Renal pelvis (tissue), 12 donors: ENCODE data around the gene ZDHHC21. TPM values are rescaled to one million over a fixed set of nuclear protein-coding genes. Genes with fewer than 3 reads are reported as not detected.

Source experiments
- DNase-seq: peaks from one replicate; pipeline ENCODE4 v3.0.0-alpha.2; 2013
- long read RNA-seq, 16 experiments: transcript quantifications; one replicate each; lab custom pipeline, GENCODE V29; 2026
- polyA plus RNA-seq, 3 donors: library from polyadenylated mRNA; unstranded; fragments of 120-200 nt; gene quantifications; one replicate each; pipeline ENCODE4 v1.2.1, GENCODE V29; 2013; ENCODE audit not compliant: insufficient read length in 3 of 3

ZDHHC21 gene, protein sequence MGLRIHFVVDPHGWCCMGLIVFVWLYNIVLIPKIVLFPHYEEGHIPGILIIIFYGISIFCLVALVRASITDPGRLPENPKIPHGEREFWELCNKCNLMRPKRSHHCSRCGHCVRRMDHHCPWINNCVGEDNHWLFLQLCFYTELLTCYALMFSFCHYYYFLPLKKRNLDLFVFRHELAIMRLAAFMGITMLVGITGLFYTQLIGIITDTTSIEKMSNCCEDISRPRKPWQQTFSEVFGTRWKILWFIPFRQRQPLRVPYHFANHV
- 10 to 100 TPM; 14.0 to 23.1 (median 19.5) TPM for polyA plus RNA-seq
- long read RNA-seq, donor 1, result 0 reads
- long read RNA-seq, donor 2, full-length matches to known transcripts, result 2 of 2 reads
- long read RNA-seq, donor 2, partial matches to known transcripts, result 0 of 2 reads
- long read RNA-seq, donor 2, other reads (novel, unspliced or antisense), result 0 of 2 reads
- long read RNA-seq, donor 3, full-length matches to known transcripts, result 1 of 1 reads
- long read RNA-seq, donor 3, partial matches to known transcripts, result 0 of 1 reads
- long read RNA-seq, donor 3, other reads (novel, unspliced or antisense), result 0 of 1 reads
- long read RNA-seq, donor 4, full-length matches to known transcripts, result 2 of 2 reads
- long read RNA-seq, donor 4, partial matches to known transcripts, result 0 of 2 reads
- long read RNA-seq, donor 4, other reads (novel, unspliced or antisense), result 0 of 2 reads
- long read RNA-seq, donor 5, result 0 reads
- long read RNA-seq, donor 6, full-length matches to known transcripts, result 2 of 8 reads
- long read RNA-seq, donor 6, partial matches to known transcripts, result 6 of 8 reads
- long read RNA-seq, donor 6, other reads (novel, unspliced or antisense), result 0 of 8 reads
- long read RNA-seq, donor 7, full-length matches to known transcripts, result 1 of 1 reads
- long read RNA-seq, donor 7, partial matches to known transcripts, result 0 of 1 reads
- long read RNA-seq, donor 7, other reads (novel, unspliced or antisense), result 0 of 1 reads
- long read RNA-seq, donor 8, result 0 reads
- long read RNA-seq, donor 9, full-length matches to known transcripts, result 3 of 9 reads
- long read RNA-seq, donor 9, partial matches to known transcripts, result 6 of 9 reads
- long read RNA-seq, donor 9, other reads (novel, unspliced or antisense), result 0 of 9 reads
- long read RNA-seq, donor 10, full-length matches to known transcripts, result 3 of 10 reads
- long read RNA-seq, donor 10, partial matches to known transcripts, result 7 of 10 reads
- long read RNA-seq, donor 10, other reads (novel, unspliced or antisense), result 0 of 10 reads
- long read RNA-seq, donor 11, result 0 reads
- long read RNA-seq, donor 12, full-length matches to known transcripts, result 4 of 11 reads
- long read RNA-seq, donor 12, partial matches to known transcripts, result 7 of 11 reads
- long read RNA-seq, donor 12, other reads (novel, unspliced or antisense), result 0 of 11 reads
- long read RNA-seq, donor 13, result 0 reads
- long read RNA-seq, donor 14, result 0 reads
- long read RNA-seq, donor 15, full-length matches to known transcripts, result 1 of 11 reads
- long read RNA-seq, donor 15, partial matches to known transcripts, result 10 of 11 reads
- long read RNA-seq, donor 15, other reads (novel, unspliced or antisense), result 0 of 11 reads
- long read RNA-seq, donor 16, full-length matches to known transcripts, result 2 of 2 reads
- long read RNA-seq, donor 16, partial matches to known transcripts, result 0 of 2 reads
- long read RNA-seq, donor 16, other reads (novel, unspliced or antisense), result 0 of 2 reads

DNA sequence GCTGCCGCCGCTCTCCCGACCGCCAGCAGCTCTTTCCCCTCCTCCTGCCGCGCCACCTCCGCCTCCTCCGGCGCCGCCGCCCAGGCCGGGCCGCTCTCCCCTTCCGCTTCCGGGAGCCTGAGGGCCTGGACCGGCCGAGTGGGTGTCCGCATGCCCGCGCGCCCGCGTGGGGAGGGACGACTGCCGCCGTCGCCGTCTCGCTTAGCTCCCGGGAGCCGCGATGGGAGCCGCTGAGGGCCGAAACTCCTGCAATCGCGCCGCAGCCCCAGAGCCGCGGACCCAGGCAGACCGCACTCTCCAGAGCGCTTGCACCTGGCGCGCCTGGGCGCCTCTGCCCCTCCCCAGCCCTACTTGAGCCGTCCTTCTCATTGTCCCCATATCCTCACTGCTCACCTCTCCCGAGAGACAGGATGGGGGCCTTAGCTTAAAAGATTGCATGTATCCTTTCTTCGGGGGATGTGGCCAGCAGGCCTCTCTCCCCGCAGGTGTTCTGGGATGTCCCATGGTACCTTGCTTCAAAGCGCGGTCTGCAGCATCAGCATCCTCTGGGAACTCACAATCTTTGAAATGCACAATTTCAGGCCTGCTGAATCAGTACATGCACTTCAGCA is at the start of gene ZDHHC21:
Gene ZDHHC21 (minus strand): TSS at position 182 of the 611 bp plus-strand sequence. CDS start 19,092 bp downstream, outside the sequence.
- peak; percentile 54 for DNase-seq

DNA sequence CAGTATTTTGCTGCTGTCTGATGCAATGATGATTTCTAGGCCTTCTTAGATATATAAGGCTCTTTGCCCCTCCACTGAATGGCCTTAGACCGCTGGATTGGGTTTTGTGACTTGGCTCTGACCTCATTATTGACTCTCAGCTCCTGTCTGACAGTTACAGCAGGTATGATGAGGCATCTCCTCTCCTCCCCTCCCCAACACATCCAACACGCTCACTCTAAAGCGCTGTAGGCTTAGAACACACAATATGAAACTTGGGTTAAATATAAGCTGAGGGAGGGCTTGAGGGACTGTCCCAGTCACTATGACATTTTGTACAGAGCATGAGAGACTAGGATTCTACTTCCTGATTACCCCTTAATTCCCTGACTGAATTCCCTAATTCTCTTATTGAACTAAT is 48.1 kb upstream of the ZDHHC21 start:
- no peak for DNase-seq

DNA sequence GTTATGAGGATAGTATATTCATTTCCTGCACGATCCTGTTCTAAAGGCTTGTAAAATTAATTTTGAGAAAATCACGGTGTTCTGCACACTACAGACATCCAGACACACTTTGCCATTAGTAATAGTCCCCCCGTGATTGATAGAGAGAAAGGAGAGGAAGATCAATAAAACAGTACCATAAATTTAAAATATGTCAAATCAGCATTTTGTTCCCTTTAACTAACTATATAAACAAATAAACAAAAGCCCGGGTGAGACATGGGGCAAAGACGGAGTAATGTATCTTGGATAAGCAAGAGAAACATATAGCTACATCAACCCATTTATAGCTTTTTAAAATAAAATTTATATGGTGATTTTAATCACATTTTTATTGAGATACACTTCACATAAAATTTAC is 39.9 kb upstream of the ZDHHC21 start:
- DNase-seq, result no peak

DNA sequence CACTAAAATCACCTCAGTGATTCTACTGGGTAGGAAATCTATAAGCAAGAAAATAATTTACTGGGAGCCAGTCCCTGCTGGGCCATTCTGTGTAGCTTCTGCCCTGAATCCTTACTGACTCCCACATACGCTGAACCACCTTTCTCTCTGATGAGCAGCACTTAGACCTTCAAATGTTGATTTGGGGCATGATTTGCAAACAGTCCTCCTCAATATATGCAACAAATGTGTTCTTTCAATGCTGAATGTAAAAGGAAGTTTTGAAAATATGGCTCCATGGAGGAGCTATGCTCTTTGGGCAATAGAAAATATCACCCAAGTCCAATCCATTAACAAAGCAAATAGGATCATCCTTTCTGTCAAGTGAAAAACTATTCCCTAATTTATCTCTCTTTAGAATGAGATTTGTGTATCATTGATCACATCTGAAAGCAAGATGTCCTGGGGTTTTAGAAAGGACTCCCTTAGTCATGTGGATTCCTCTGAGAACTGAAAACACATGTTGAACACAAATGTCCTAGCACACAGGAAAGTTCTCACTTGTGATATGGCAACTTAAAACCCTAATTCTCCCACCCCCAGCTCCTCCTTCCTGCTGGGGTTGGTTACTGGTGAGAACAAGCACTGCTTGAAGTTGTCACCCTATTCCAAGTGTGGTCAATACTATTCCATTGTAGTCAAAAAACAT is 38.2 kb upstream of the ZDHHC21 start:
- no peak for DNase-seq

DNA sequence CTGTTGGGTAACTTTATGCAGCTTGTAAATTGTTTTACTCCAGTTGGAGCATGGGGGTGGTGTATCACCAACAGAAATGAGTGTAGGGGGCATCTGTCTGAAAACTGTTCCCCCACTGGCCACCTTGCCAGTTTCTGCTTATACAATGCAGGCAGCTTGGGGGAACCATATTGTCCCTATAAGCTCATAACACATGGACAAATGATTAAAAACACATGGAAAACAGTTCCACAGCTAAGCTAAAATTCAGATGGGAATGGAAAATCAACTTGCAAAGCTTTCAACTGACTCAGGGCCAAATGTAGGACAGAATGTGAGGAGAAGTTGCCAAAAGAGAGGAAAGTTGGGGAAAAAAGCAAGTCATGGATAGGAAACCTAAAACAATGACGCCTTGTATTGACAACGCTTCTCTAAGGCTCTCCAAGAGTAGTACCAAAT is 37.2 kb upstream of the ZDHHC21 start:
- DNase-seq, result no peak

DNA sequence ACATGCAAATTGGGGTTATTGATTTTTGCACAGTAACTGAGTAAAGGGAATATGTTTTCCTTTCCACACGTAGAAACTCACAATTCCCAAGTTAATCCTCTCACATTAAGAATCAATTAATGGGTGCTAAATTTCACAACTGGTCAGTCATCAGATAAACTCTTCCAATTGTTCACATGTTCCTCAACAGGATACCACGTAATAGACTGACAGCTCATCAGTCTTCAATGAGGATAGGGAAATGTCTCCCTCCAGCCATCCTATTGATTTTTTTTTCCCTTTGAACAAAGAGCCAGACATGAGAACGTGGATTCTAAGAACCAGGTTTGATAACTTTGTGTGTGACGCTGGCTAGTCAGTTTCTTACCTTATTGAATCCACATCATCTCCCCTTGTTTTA is 30.1 kb upstream of the ZDHHC21 start:
- DNase-seq, result no peak

DNA sequence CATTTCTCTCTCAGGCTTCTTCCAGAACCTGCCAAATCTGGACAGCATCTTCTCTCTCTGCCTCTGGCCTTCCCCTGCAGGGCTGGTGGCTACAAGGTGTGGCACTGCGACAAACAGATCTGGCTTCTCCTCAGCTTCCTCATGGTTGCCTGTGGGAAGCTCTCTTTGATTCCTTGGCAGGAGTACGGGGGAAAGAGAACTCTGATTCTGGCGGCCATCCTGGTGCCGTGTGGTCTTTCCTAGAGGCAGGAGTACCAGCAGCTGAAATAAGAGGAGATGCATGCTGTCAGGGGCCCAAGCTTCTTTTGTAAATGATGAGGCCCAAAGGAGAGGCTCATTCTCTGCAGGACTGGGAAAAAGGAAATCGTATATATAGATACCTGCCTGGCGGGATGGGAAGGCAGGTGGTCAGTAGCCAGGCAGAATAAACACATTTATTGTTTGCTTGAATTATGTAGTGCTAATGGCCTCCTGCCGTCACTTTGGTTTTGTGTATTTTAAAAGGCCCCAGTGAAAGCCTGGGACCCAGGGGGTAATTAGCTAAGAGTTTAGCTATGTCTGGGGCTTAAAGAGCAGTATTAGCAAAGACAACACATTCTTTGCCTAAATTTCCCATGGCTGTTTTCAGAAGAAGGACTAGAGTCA is 29.3 kb upstream of the ZDHHC21 start, which contains the start of gene CER1:
Gene CER1 (minus strand): TSS at position 343 of the 645 bp plus-strand sequence. CDS start 61 bp downstream, at position 282.
- no peak for DNase-seq

DNA sequence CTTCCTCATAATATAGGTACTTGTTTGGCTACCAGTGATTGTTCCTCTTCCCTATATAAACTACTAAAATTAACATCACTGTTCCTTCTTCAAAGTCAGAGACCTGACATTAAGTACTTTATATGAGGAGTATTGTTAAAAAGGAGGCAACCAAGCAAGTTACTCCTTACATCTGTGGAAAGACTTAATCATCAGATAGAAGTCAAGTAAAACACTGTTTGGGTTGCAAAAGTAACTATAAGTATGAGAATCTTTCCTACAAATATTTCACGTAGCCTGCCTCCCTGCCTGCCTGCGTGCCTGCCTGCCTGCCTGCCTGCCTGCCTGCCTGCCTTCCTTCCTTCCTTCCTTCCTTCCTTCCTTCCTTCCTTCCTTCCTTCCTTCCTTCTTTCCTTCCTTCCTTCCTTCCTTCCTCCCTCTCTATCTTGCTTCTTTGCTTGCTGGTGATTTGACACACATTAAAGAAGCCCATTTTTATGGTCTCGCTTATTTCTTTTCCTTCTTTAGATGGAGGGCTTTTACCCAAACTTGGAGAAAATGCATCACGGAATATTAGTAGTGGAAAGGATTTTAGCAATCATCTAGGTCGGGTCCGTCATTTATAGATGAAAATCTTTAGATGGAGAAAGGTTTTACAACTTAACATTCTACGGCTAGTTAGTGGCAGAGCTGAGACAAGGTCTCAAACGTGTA is 26.1 kb upstream of the ZDHHC21 start:
- DNase-seq, result no peak

DNA sequence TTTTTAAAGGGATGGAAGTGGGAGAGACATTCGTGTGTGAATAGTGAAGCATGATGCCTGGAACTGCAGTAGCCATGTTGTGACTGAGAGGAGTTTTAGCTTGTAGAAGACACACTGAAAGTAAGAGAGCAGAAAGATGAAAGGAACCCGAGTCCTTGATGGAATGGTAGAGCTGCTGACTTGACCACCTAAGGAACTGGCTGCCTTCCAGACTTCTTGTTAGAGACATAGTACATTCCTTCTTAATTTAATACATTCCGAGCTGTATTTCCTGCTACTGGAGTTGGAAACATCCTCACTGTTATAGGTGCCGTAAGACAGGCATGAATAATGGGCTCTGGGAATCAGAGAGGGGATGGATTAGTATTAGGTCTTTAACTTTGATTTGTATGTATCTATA is 21.9 kb upstream of the ZDHHC21 start:
- DNase-seq, result no peak

DNA sequence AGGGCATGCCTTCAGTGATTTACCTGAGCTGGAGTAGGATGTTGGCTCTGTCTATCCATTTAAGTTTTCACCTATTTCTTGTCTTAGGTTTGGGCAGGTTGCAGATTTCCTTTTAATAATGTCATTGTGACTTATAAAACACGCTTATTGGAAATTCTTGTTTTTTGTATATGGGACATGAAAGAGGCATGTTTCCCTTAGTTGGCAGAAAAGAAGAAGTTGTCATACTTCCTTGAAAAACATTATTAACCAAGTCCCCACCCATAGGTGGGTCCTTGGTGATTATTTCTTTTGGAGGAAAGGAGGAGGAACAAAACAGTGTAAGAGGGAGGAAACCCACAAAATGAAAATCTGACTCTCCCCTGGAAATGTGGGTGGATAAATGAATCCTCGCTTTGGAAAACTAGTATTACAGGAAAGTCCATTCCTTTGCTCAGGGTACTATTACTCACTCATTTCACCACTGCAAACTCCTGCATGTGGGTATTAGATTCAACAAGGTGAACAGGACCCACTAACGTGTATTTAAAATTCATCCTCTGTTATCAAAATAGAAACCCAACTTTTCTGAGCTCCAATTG is 20.0 kb upstream of the ZDHHC21 start:
- DNase-seq, result no peak

DNA sequence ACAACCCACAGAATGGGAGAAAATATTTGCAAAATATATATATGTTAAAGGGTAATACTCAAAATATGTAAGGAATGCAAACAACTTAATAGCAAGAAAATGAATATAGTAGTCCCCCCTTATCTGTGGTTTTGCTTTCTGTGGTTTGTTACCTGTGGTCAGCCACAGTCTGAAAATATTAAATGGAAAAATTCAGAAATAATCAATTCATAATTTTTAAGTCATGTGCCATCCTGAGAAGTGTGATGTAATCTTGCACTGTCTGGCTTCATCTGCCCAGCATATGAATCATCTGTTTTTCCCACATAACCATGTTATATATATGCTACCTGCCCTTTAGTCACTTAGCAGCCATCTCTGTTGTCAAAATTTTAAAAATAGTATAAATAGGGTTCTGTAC is 17.6 kb upstream of the ZDHHC21 start:
- DNase-seq, result no peak

DNA sequence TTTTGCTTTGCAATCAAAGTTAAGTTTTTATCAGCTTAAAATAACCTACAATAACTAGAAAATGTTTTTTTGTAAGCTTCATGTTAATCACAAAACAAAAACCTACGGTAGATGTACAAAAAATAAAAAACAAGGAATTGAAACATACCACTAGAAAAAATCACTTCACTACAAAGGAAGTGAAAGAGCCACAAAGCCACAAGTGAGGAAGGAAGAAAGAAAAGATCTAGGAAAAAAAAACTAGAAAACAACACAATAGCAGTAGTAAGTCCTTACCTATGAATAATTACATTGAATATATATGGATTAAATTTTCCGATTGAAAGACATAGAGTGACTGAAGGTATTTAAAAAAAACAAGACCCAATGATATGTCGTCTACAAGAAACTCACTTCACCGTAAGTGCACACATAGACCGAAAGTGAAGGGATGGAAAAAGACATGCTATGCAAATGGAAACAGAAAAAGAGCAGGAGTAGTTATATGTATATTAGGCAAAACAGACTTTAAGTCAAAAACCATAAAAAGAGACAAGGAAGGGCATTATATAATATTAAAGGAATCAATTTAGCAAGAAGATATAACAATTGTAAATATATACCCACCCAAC is 13.4 kb upstream of the ZDHHC21 start:
- DNase-seq, result no peak

DNA sequence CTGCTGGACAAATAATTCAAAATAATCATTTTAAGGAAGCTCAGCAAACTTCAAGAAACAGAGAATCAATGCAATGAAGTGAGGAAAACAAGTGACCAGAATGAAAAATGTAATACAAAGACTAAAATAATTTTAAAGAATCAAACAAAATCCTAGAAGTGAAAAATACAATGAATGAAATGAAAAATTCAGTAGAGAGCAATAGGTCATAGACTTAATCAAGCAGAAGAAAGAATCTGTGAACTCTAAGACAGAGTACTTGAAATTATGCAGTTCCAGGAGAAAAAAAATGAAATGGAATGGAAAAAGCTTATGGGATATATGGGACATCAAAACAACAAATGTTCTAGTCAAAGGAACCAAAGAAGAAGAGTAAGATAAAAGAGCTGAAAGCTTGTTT is 11.8 kb upstream of the ZDHHC21 start:
- DNase-seq, result no peak

DNA sequence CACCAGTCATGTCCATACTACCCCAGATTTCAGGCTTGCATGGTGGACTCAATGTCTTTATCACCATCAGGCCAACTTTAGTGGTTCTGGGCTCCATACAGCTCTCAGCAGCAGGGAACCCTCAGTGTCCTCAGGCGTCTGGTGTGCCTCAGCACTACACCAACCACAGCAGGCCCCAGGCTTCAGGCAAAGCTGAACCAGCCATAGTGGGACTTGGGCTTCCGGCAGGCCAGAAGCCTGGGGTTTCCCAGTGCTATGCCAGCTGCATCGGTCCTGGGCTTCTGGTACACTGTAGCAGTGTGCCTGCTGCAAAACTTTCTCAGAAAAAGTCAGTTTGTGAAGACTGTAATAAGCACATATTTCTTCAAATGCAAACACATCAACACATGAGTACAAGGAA is 11.0 kb upstream of the ZDHHC21 start:
- no peak for DNase-seq

DNA sequence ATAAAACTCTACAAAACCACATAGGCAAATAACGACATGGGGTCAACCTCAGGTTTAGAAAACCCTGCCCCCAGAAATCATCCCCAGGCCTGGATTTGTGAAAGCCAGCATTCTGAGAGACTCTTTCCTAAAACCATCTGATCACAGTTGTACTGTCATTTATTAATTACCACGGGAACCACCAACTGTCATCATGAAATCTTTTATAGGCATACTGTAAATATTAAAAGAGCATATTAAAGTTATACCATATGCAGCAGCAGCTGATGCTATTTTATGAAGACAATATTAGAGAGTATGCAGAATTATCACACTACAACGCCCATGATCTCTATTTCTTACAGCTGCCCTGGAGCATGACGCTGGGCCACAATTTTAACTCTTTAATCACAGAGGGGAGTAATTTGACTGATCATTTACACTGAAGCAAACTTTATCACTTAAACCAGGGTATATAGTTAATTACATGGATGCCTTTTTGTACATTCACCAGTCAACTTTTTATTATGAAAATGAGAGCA is 9.0 kb upstream of the ZDHHC21 start:
- no peak for DNase-seq

DNA sequence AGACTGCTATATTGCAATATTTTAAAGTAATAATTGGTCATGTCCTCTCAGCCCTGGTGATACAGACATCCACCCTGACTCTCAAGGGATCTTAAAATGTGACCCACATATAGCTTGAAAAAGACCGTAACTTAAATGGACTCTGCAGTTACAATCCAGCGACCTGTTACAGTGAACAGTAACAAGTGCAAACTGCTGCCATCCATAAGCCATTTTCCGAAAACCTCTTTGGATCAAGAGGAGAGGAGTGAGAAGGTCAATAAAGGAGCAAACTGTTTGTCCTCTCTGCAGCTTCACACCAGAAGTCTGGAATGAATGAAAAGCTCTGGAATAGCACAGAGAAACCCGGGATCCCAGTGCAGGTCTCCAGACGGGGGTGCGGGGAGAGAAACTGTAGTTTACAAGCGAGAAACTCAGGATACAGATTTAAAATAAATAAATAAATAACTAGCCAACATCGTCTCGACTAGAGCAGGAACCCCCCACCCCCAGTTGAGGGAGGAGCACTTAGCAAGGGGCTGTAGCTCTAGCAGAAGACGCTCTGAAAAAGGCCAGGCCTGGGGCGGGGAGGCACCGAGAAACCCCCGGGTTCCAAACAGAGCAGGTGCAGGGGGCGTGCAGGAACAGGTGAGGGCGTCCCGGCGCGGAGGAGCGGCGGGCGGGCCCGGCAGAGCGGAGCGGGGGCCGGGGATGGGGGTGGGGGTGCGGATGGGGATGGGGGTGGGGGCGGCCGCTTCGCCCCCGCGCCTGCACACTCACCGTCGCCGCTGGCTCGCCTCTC is 572 bp downstream of the ZDHHC21 start:
- DNase-seq, result peak; percentile 26
